ENCODE results near the gene PDGFD.

The PDGFD gene

GRCh38 chr11:103968685-103969084, 195.3 kb downstream of the PDGFD start:
- DNase-seq (ENCODE audit: low spot score) (no peak), ATAC-seq (ENCODE audit: low read depth) (no peak)
- H3K4me3 ChIP-seq (ENCODE audit: severe bottlenecking), result no peak overlapping the region
- no peaks in the 10 kb centered on the region for H3K36me3 ChIP-seq (ENCODE audit: low read depth)
- no peaks in the 10 kb centered on the region for H3K9me3 ChIP-seq (ENCODE audit: severe bottlenecking)
- no peaks in the 10 kb centered on the region for H3K27me3 ChIP-seq (ENCODE audit: insufficient read depth, poor library complexity, severe bottlenecking)
- no peak overlapping the region for H3K27ac ChIP-seq (ENCODE audit: poor library complexity, severe bottlenecking)
- TF ChIP-seq CTCF (IDR thresholded peaks at IDR 0.05; ENCODE audit: poor library complexity, severe bottlenecking), result no peak
- no peaks in the 10 kb centered on the region for H3K4me1 ChIP-seq (ENCODE audit: insufficient read depth, poor library complexity, severe bottlenecking)

- Histone ChIP-seq H3K27me3 (ENCODE audit: insufficient read depth, poor library complexity, severe bottlenecking) (no peaks in the 10 kb centered on the region), H3K4me3 (ENCODE audit: severe bottlenecking) (no peak overlapping the region), H3K27ac (ENCODE audit: poor library complexity, severe bottlenecking) (no peak overlapping the region), H3K4me1 (ENCODE audit: insufficient read depth, poor library complexity, severe bottlenecking) (no peaks in the 10 kb centered on the region), H3K9me3 (ENCODE audit: severe bottlenecking) (no peaks in the 10 kb centered on the region), H3K36me3 (ENCODE audit: low read depth) (no peaks in the 10 kb centered on the region)
- no peak for ATAC-seq (ENCODE audit: low read depth)
- no peak for TF ChIP-seq CTCF (IDR thresholded peaks at IDR 0.05; ENCODE audit: poor library complexity, severe bottlenecking)
- DNase-seq (ENCODE audit: low spot score), result no peak
These were observed 196.0 kb downstream of the PDGFD start for GRCh38 chr11:103967985-103968384.

- H3K4me1 ChIP-seq (ENCODE audit: insufficient read depth, poor library complexity, severe bottlenecking), result no peaks in the 10 kb centered on the region
- no peak overlapping the region for H3K4me3 ChIP-seq (ENCODE audit: severe bottlenecking)
- DNase-seq (ENCODE audit: low spot score) (no peak), ATAC-seq (ENCODE audit: low read depth) (no peak)
- no peaks in the 10 kb centered on the region for H3K36me3 ChIP-seq (ENCODE audit: low read depth)
- H3K9me3 ChIP-seq (ENCODE audit: severe bottlenecking), result no peaks in the 10 kb centered on the region
- TF ChIP-seq CTCF (IDR thresholded peaks at IDR 0.05; ENCODE audit: poor library complexity, severe bottlenecking), result no peak
- H3K27me3 ChIP-seq (ENCODE audit: insufficient read depth, poor library complexity, severe bottlenecking), result no peaks in the 10 kb centered on the region
- no peak overlapping the region for H3K27ac ChIP-seq (ENCODE audit: poor library complexity, severe bottlenecking)
These were observed 199.6 kb downstream of the PDGFD start for GRCh38 chr11:103964390-103964789.

GRCh38 chr11:103963648-103964047, 200.3 kb downstream of the PDGFD start:
- DNase-seq (ENCODE audit: low spot score) (no peak), ATAC-seq (ENCODE audit: low read depth) (no peak)
- H3K27ac ChIP-seq (ENCODE audit: poor library complexity, severe bottlenecking), result no peak overlapping the region
- no peaks in the 10 kb centered on the region for H3K9me3 ChIP-seq (ENCODE audit: severe bottlenecking)
- no peaks in the 10 kb centered on the region for H3K4me1 ChIP-seq (ENCODE audit: insufficient read depth, poor library complexity, severe bottlenecking)
- H3K4me3 ChIP-seq (ENCODE audit: severe bottlenecking), result no peak overlapping the region
- no peak for TF ChIP-seq CTCF (IDR thresholded peaks at IDR 0.05; ENCODE audit: poor library complexity, severe bottlenecking)
- H3K36me3 ChIP-seq (ENCODE audit: low read depth), result no peaks in the 10 kb centered on the region
- H3K27me3 ChIP-seq (ENCODE audit: insufficient read depth, poor library complexity, severe bottlenecking), result no peaks in the 10 kb centered on the region

GRCh38 chr11:103961010-103961409, 202.9 kb downstream of the PDGFD start:
- H3K9me3 ChIP-seq (ENCODE audit: severe bottlenecking), result no peaks in the 10 kb centered on the region
- ATAC-seq (ENCODE audit: low read depth) (peak; percentile 85), DNase-seq (ENCODE audit: low spot score) (no peak)
- no peak overlapping the region for H3K4me3 ChIP-seq (ENCODE audit: severe bottlenecking)
- H3K36me3 ChIP-seq (ENCODE audit: low read depth), result no peaks in the 10 kb centered on the region
- no peaks in the 10 kb centered on the region for H3K27me3 ChIP-seq (ENCODE audit: insufficient read depth, poor library complexity, severe bottlenecking)
- TF ChIP-seq CTCF (IDR thresholded peaks at IDR 0.05; ENCODE audit: poor library complexity, severe bottlenecking), result no peak
- H3K27ac ChIP-seq (ENCODE audit: poor library complexity, severe bottlenecking), result no peak overlapping the region
- no peaks in the 10 kb centered on the region for H3K4me1 ChIP-seq (ENCODE audit: insufficient read depth, poor library complexity, severe bottlenecking)
